HEK293 (cell line): ENCODE measurements around the gene PDSS2.

ENCODE experiments used
- CTCF ChIA-PET: fragments of 350-600 bp; formaldehyde crosslinking; extraction: SDS; loops from one replicate; lab custom pipeline; 2021; ENCODE audit warnings: antibody characterized with exemption; lab: Yijun Ruan, JAX
- POLR2A ChIA-PET: fragments of 300-600 bp; formaldehyde crosslinking; extraction: SDS; loops from one replicate; lab custom pipeline; 2020; ENCODE audit warnings: antibody characterized with exemption, inconsistent platforms; lab: Yijun Ruan, JAX
- H3K27ac ChIP-seq: fragments of 200-500 bp; sonication (Bioruptor generic); 2 replicates; pipeline ENCODE4 v1.5.1; 2014; ENCODE audit warnings: low read depth, low read length, control low read depth, inconsistent platforms; ENCODE audit errors: extremely low read depth
- H3K36me3 ChIP-seq, 2 experiments: fragments of 200-500 bp in 1 of 2; sonication (Bioruptor generic) in 1 of 2; 1 replicate in 1 of 2; 2 replicates in 1 of 2; pipeline ENCODE4 v1.5.1; 2014 to 2017; ENCODE audit warnings: inconsistent platforms in 2 of 2, low read length in 2 of 2; ENCODE audit not compliant: control insufficient read depth in 2 of 2, insufficient read depth in 1 of 2
- H3K4me1 ChIP-seq: fragments of 200-500 bp; sonication (Bioruptor generic); 2 replicates; pipeline ENCODE4 v1.5.1; 2014; ENCODE audit warnings: mild to moderate bottlenecking, low read length, inconsistent platforms; ENCODE audit not compliant: control insufficient read depth, insufficient read depth
- H3K4me3 ChIP-seq: 2 replicates; pipeline ENCODE4 v1.5.1; 2011; ENCODE audit warnings: low read depth, mild to moderate bottlenecking, control low read depth, low read length, moderate library complexity
- H3K9me3 ChIP-seq: fragments of 200-500 bp; sonication (Bioruptor generic); 2 replicates; pipeline ENCODE4 v1.5.1; 2014; ENCODE audit warnings: low read depth, low read length, inconsistent platforms; ENCODE audit not compliant: control insufficient read depth, insufficient read depth
- BCL11B ChIP-seq: fragments of 450-650 bp; formaldehyde crosslinking; IDR thresholded peaks from 2 replicates; pipeline ENCODE4 v1.5.1; 2016; ENCODE audit warnings: low read depth, missing biosample characterization, missing genetic modification characterization
- KLF8 ChIP-seq: fragments of 450-650 bp; formaldehyde crosslinking; IDR thresholded peaks from 2 replicates; pipeline ENCODE4 v1.5.1; 2016; ENCODE audit warnings: missing biosample characterization, missing genetic modification characterization
- OSR2 ChIP-seq: fragments of 450-650 bp; formaldehyde crosslinking; IDR thresholded peaks from 2 replicates; pipeline ENCODE4 v1.5.1; 2016; ENCODE audit warnings: missing biosample characterization, missing genetic modification characterization
- REPIN1 ChIP-seq: fragments of 450-650 bp; formaldehyde crosslinking; IDR thresholded peaks from 2 replicates; pipeline ENCODE4 v1.5.1; 2017; ENCODE audit warnings: missing biosample characterization, missing genetic modification characterization, low read depth
- SETDB1 ChIP-seq: IDR thresholded peaks from one replicate; pipeline ENCODE4 v1.6.1; 2017; ENCODE audit warnings: mild to moderate bottlenecking, low read length, moderate library complexity, mixed read lengths; ENCODE audit not compliant: insufficient read length
- ZBTB49 ChIP-seq: fragments of 450-650 bp; formaldehyde crosslinking; IDR thresholded peaks from 2 replicates; pipeline ENCODE4 v1.5.1; 2016; ENCODE audit warnings: missing biosample characterization, missing genetic modification characterization, low read depth
- ZNF10 ChIP-seq: fragments of 450-650 bp; formaldehyde crosslinking; IDR thresholded peaks from 2 replicates; pipeline ENCODE4 v1.5.1; 2017; ENCODE audit warnings: missing biosample characterization, missing genetic modification characterization
- ZNF155 ChIP-seq: fragments of 450-650 bp; formaldehyde crosslinking; IDR thresholded peaks from 2 replicates; pipeline ENCODE4 v1.5.1; 2016; ENCODE audit warnings: missing biosample characterization, missing genetic modification characterization
- ZNF157 ChIP-seq: fragments of 450-650 bp; formaldehyde crosslinking; IDR thresholded peaks from 2 replicates; pipeline ENCODE4 v1.5.1; 2016; ENCODE audit warnings: missing biosample characterization, missing genetic modification characterization
- ZNF184 ChIP-seq: fragments of 450-650 bp; IDR thresholded peaks from 2 replicates; pipeline ENCODE4 v1.5.1; 2018; ENCODE audit warnings: missing biosample characterization, mild to moderate bottlenecking, missing genetic modification characterization
- ZNF19 ChIP-seq: fragments of 450-650 bp; formaldehyde crosslinking; IDR thresholded peaks from 2 replicates; pipeline ENCODE4; 2016; ENCODE audit warnings: missing biosample characterization, missing genetic modification characterization, low read depth
- ZNF24 ChIP-seq: fragments of 450-650 bp; formaldehyde crosslinking; IDR thresholded peaks from 2 replicates; pipeline ENCODE4 v1.5.1; 2016; ENCODE audit warnings: missing biosample characterization, missing genetic modification characterization
- ZNF354C ChIP-seq: fragments of 450-650 bp; formaldehyde crosslinking; IDR thresholded peaks from 2 replicates; pipeline ENCODE4 v1.5.1; 2016; ENCODE audit warnings: missing biosample characterization, missing genetic modification characterization, low read depth, borderline replicate concordance
- ZNF423 ChIP-seq: fragments of 450-650 bp; formaldehyde crosslinking; IDR thresholded peaks from 2 replicates; pipeline ENCODE4 v1.5.1; 2016; ENCODE audit warnings: missing biosample characterization, missing genetic modification characterization
- ZNF510 ChIP-seq: fragments of 450-650 bp; formaldehyde crosslinking; IDR thresholded peaks from 2 replicates; pipeline ENCODE4 v1.5.1; 2018; ENCODE audit warnings: mild to moderate bottlenecking, missing genetic modification characterization, missing biosample characterization; ENCODE audit not compliant: insufficient replicate concordance
- ZNF529 ChIP-seq: fragments of 450-650 bp; formaldehyde crosslinking; IDR thresholded peaks from 2 replicates; pipeline ENCODE4 v1.5.1; 2017; ENCODE audit warnings: missing genetic modification characterization, missing biosample characterization; ENCODE audit not compliant: insufficient replicate concordance
- ZNF548 ChIP-seq: fragments of 450-650 bp; formaldehyde crosslinking; IDR thresholded peaks from 2 replicates; pipeline ENCODE4 v1.5.1; 2016; ENCODE audit warnings: missing biosample characterization, missing genetic modification characterization
- ZNF639 ChIP-seq: fragments of 450-650 bp; formaldehyde crosslinking; IDR thresholded peaks from 2 replicates; pipeline ENCODE4 v1.5.1; 2016; ENCODE audit warnings: missing biosample characterization, missing genetic modification characterization
- ZNF664 ChIP-seq: fragments of 450-650 bp; formaldehyde crosslinking; IDR thresholded peaks from 2 replicates; pipeline ENCODE4 v1.5.1; 2016; ENCODE audit warnings: missing biosample characterization, missing genetic modification characterization
- ZNF677 ChIP-seq: fragments of 450-650 bp; IDR thresholded peaks from 2 replicates; pipeline ENCODE4 v1.5.0; 2018; ENCODE audit warnings: missing biosample characterization, mild to moderate bottlenecking, missing genetic modification characterization, moderate library complexity
- ZNF747 ChIP-seq: fragments of 450-650 bp; formaldehyde crosslinking; IDR thresholded peaks from 2 replicates; pipeline ENCODE4 v1.5.1; 2016; ENCODE audit warnings: missing biosample characterization, missing genetic modification characterization
- ZNF843 ChIP-seq: fragments of 450-650 bp; formaldehyde crosslinking; IDR thresholded peaks from 2 replicates; pipeline ENCODE4 v1.5.1; 2016; ENCODE audit warnings: missing biosample characterization, missing genetic modification characterization
- TF ChIP-seq, protein P1 (sequence below): fragments of 450-650 bp; formaldehyde crosslinking; IDR thresholded peaks from 2 replicates; pipeline ENCODE4 v1.5.1; 2017; ENCODE audit warnings: missing biosample characterization, missing genetic modification characterization
- TF ChIP-seq, protein P2 (sequence below): fragments of 450-650 bp; formaldehyde crosslinking; optimal IDR thresholded peaks from 2 replicates; pipeline ENCODE3; 2016; ENCODE audit warnings: missing biosample characterization, mild to moderate bottlenecking, missing genetic modification characterization
- TF ChIP-seq, protein P3 (sequence below): fragments of 450-650 bp; formaldehyde crosslinking; IDR thresholded peaks from 2 replicates; pipeline ENCODE4 v1.5.1; 2016; ENCODE audit warnings: missing biosample characterization, missing genetic modification characterization
- TF ChIP-seq, protein P4 (sequence below): IDR thresholded peaks from 2 replicates; pipeline ENCODE4 v1.6.1; 2011; ENCODE audit warnings: mild to moderate bottlenecking, low read depth, low read length, borderline replicate concordance

The PDSS2 gene

GRCh38 chr6:107184435-107184834, 274.9 kb downstream of the PDSS2 start:
- H3K4me3 ChIP-seq = no peak overlapping the region
- TF ChIP-seq ZNF548 (tag by site-specific recombination) = no peak
- no peak for TF ChIP-seq ZNF10 (tag by site-specific recombination)
- TF ChIP-seq ZNF677 (tag by site-specific recombination) = no peak
- no peak for TF ChIP-seq ZNF843 (tag by site-specific recombination)
- TF ChIP-seq, protein P1, sequence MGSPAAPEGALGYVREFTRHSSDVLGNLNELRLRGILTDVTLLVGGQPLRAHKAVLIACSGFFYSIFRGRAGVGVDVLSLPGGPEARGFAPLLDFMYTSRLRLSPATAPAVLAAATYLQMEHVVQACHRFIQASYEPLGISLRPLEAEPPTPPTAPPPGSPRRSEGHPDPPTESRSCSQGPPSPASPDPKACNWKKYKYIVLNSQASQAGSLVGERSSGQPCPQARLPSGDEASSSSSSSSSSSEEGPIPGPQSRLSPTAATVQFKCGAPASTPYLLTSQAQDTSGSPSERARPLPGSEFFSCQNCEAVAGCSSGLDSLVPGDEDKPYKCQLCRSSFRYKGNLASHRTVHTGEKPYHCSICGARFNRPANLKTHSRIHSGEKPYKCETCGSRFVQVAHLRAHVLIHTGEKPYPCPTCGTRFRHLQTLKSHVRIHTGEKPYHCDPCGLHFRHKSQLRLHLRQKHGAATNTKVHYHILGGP (tag by site-specific recombination) = no peak
- TF ChIP-seq ZNF510 (tag by site-specific recombination) = no peak
- no peak for TF ChIP-seq ZNF354C (tag by site-specific recombination)
- TF ChIP-seq ZNF529 (tag by site-specific recombination) = no peak
- TF ChIP-seq ZNF639 (tag by site-specific recombination) = no peak
- TF ChIP-seq REPIN1 (tag by site-specific recombination) = no peak
- TF ChIP-seq, protein P2, sequence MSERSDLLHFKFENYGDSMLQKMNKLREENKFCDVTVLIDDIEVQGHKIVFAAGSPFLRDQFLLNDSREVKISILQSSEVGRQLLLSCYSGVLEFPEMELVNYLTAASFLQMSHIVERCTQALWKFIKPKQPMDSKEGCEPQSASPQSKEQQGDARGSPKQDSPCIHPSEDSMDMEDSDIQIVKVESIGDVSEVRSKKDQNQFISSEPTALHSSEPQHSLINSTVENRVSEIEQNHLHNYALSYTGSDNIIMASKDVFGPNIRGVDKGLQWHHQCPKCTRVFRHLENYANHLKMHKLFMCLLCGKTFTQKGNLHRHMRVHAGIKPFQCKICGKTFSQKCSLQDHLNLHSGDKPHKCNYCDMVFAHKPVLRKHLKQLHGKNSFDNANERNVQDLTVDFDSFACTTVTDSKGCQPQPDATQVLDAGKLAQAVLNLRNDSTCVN = no peak
- TF ChIP-seq ZNF184 (tag by site-specific recombination) = no peak
- TF ChIP-seq, all 188 proteins: peak for 0
- POLR2A ChIA-PET = no interaction called here
- Histone ChIP-seq H3K27ac (no peak overlapping the region), H3K4me1 (no peaks in the 10 kb centered on the region), H3K36me3 (no peaks in the 10 kb centered on the region), H3K9me3 (no peaks in the 10 kb centered on the region)
- CTCF ChIA-PET = interaction anchor here (0.5 to 0.7 kb wide), 4 partner anchors 132 to 486 kb away, joined by 3 to 7 read pairs (median 4); no protein-coding TSS in a partner anchor

DNA sequence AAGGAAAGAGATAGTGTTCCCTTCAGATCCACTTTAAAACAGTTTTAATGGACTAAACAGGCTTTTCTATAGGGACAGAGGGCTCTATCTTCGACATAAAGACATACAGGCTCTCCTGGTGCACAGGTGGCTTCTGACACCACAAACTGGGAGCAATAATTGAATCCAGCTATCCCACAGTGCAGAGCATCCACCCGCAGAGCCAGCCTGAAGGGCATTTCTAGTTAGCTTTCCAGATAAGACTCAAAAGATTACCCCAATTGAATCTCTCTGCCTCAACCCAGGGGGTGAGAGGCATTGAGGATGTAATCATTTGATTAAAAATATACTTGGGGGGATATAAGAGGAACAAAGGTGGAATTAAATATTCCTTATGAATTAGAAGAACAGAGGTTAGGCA, 279.3 kb downstream of the PDSS2 start:
- CTCF ChIA-PET = interaction anchor here (0.6 to 2.1 kb wide), 8 partner anchors 17 to 667 kb away, joined by 3 to 6 read pairs (median 4); no protein-coding TSS in a partner anchor
- POLR2A ChIA-PET = no interaction called here
- Histone ChIP-seq H3K27ac (no peak overlapping the region), H3K4me1 (no peaks in the 10 kb centered on the region), H3K9me3 (no peaks in the 10 kb centered on the region), H3K4me3 (no peak overlapping the region), H3K36me3 (no peaks in the 10 kb centered on the region)
- TF ChIP-seq ZBTB49 (no peak), BCL11B (tag by site-specific recombination) (no peak), OSR2 (no peak), ZNF664 (tag by site-specific recombination) (no peak), ZNF155 (tag by site-specific recombination) (no peak), ZNF19 (tag by site-specific recombination) (no peak), KLF8 (no peak), ZNF24 (tag by site-specific recombination) (no peak), ZNF157 (tag by site-specific recombination) (no peak), SETDB1 (no peak), ZNF423 (tag by site-specific recombination) (no peak), ZNF747 (tag by site-specific recombination) (no peak)
- TF ChIP-seq, protein P3, sequence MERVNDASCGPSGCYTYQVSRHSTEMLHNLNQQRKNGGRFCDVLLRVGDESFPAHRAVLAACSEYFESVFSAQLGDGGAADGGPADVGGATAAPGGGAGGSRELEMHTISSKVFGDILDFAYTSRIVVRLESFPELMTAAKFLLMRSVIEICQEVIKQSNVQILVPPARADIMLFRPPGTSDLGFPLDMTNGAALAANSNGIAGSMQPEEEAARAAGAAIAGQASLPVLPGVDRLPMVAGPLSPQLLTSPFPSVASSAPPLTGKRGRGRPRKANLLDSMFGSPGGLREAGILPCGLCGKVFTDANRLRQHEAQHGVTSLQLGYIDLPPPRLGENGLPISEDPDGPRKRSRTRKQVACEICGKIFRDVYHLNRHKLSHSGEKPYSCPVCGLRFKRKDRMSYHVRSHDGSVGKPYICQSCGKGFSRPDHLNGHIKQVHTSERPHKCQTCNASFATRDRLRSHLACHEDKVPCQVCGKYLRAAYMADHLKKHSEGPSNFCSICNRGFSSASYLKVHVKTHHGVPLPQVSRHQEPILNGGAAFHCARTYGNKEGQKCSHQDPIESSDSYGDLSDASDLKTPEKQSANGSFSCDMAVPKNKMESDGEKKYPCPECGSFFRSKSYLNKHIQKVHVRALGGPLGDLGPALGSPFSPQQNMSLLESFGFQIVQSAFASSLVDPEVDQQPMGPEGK = no peak
- TF ChIP-seq, protein P4, sequence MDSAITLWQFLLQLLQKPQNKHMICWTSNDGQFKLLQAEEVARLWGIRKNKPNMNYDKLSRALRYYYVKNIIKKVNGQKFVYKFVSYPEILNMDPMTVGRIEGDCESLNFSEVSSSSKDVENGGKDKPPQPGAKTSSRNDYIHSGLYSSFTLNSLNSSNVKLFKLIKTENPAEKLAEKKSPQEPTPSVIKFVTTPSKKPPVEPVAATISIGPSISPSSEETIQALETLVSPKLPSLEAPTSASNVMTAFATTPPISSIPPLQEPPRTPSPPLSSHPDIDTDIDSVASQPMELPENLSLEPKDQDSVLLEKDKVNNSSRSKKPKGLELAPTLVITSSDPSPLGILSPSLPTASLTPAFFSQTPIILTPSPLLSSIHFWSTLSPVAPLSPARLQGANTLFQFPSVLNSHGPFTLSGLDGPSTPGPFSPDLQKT = no peak
